Heart right ventricle (tissue), 16 donors: ENCODE data around the gene NAV3. TPM values are rescaled to one million over a fixed set of nuclear protein-coding genes. Genes with fewer than 3 reads are reported as not detected.
A peak's percentile ranks its signal among the peaks of the same experiment; 100 is the strongest.

Experiments
- ATAC-seq, 8 donors: fragments of 200-7000 bp; cut with Tn5 transposase; one replicate each; pipeline ENCODE4 v1.9.1; 2020; ENCODE audit warnings: mild to moderate bottlenecking in 8 of 8, moderate library complexity in 8 of 8, moderate number of reproducible peaks in 1 of 8
- DNase-seq, 2 donors: peaks; one replicate each; pipeline ENCODE4 v3.0.0-alpha.2; 2020
- H3K27ac ChIP-seq, 10 donors: fragments of 200-600 bp; sonication (generic) in 2 of 10; one replicate each; pipeline versions ENCODE4 v1.5.0 to v1.8.0; 2020 to 2022; ENCODE audit warnings: mild to moderate bottlenecking in 3 of 10
- H3K27me3 ChIP-seq, 7 donors: fragments of 200-600 bp; one replicate each; pipeline ENCODE4 v1.8.0; 2021 to 2022; ENCODE audit warnings: mild to moderate bottlenecking in 2 of 7
- H3K36me3 ChIP-seq, 9 donors: fragments of 200-600 bp; sonication (generic) in 1 of 9; one replicate each; pipeline versions ENCODE4 v1.5.0 to v1.8.0; 2020 to 2022; ENCODE audit warnings: mild to moderate bottlenecking in 2 of 9
- H3K4me1 ChIP-seq, 9 donors: fragments of 200-600 bp; sonication (generic) in 1 of 9; one replicate each; pipeline versions ENCODE4 v1.5.0 to v1.8.0; 2020 to 2022; ENCODE audit warnings: mild to moderate bottlenecking in 4 of 9
- H3K4me3 ChIP-seq, 10 donors: fragments of 200-600 bp; sonication (generic) in 2 of 10; one replicate each; pipeline versions ENCODE4 v1.5.0 to v1.8.0; 2020 to 2022; ENCODE audit warnings: mild to moderate bottlenecking in 7 of 10, moderate library complexity in 2 of 10
- H3K9me3 ChIP-seq, 11 donors: fragments of 200-600 bp in 10 of 11; sonication (generic) in 2 of 11; one replicate each; pipeline versions ENCODE4 v1.5.0 to v1.8.0; 2013 to 2022; ENCODE audit warnings: mild to moderate bottlenecking in 2 of 11, control low read depth in 1 of 11, moderate library complexity in 1 of 11
- WGBS, 2 donors: extraction: QIAGEN DNeasy Blood & Tissue Kit; methylation state at CpG; one replicate each; pipeline ENCODE4 v1.1.7; 2013; ENCODE audit warnings: inconsistent platforms in 1 of 2; 5-methylcytosine and 5-hydroxymethylcytosine counted together
- intact Hi-C, 10 donors: fragments of 100-400 bp; cut with DNase I; formaldehyde crosslinking; loops; one replicate each; pipeline versions ENCODE4 v1.11.1 to v1.14.2; 2022
- polyA plus RNA-seq, 2 donors: library from polyadenylated mRNA; stranded (reverse); fragments of 200-250 nt; gene quantifications; one replicate each; pipeline ENCODE4 v1.2.3, GENCODE V29; 2013
- total RNA-seq, 10 donors: library from RNA; stranded (reverse); fragmentation: NEBNext Ultra II Directional in 3 of 10; extraction: Animal tissue kit (Norgen Biotek cat#: 25700) in 3 of 10; gene quantifications; one replicate each; pipeline versions ENCODE4 v1.2.1 to v1.2.4, GENCODE V29; 2021 to 2023
- TF ChIP-seq, protein P1 (sequence below), 9 donors: fragments of 200-600 bp; sonication (generic) in 2 of 9; IDR thresholded peaks; one replicate each; pipeline versions ENCODE4 v1.5.0 to v1.8.0; 2021 to 2022; ENCODE audit warnings: antibody characterized with exemption in 9 of 9, mild to moderate bottlenecking in 5 of 9, moderate library complexity in 1 of 9
- donor health status: Arrhythmogenic right ventricular cardiomyopathy.
- donor health status: ischemic (EF 13 %, LVEDD 7.1; RV severe dilation, severe dysfunction).
- donor health status: healthy with polysubstance abuse.
- donor health status: DM: no; HTN: yes; CAD: no.
- donor health status: DM: no; HTN: no; CAD: no.
- donor health status: ischemic (EF 25% LVEDD 6.9; RV normal size, moderate dysfunction).
- donor health status: ischemic (EF 25% LVEDD 5.7; RV mildly dilated, moderate dysfunction).
- donor health status: healthy.
- donor health status: DM: yes; HTN: yes; CAD: no.
- donor health status: Ischemic cardiomyopathy.
- donor health status: ischemic (EF 35%, LVEDD 5.7; RV mildly dilated, moderate dysfunction).
- donor health status: nonischemic (EF 11% LVEDD 7.7; RV severe dilation, severe dysfunction).
- donor health status: DM: yes; HTN: yes; CAD: no.
- donor health status: PGD.
- donor health status: ischemic (EF 29% LVEDD 5.4; RV normal size, mild dysfunction).
- donor health status: nonischemic (EF 23%, LVEDD 6.1; RV moderate dilation, normal function).

The NAV3 gene
- total and polyA plus RNA-seq, 12 donors, result 0.91 to 7.6 (median 4.6) TPM

DNA sequence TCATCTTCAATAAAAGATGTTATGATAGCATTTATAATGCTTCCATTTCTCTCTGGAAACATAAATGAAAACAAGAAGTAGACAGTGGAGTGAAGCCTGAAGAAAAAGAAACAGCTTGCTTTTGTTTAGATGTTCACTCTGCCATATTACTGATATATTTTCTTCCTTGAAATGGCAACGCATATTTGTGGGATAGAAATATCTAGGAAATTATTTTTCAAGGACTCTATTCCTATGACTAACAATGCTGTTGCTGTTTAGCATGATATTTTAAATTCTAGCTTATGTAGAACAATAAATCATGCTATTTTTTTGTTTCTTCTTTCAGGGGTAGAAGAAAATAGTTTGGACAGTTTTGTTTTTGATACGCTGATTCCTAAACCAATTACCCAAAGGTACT is 359.0 kb downstream of the NAV3 start:
- Histone ChIP-seq H3K27me3 (no peaks in the 10 kb centered on the region), H3K9me3 (no peaks in the 10 kb centered on the region), H3K4me1 (no peaks in the 10 kb centered on the region), H3K36me3 (peaks cover 0 to 12% (median 0%) of the 10 kb centered on the region in 9 donors), H3K4me3 (no peak overlapping the region), H3K27ac (no peak overlapping the region)
- WGBS, 2 donors, result 91 to 94% methylated on average over 2 of the region's 2 CpGs
- intact Hi-C loops, result no loop called here
- no peak for DNase-seq
- no peak for ATAC-seq
- TF ChIP-seq, protein P1, sequence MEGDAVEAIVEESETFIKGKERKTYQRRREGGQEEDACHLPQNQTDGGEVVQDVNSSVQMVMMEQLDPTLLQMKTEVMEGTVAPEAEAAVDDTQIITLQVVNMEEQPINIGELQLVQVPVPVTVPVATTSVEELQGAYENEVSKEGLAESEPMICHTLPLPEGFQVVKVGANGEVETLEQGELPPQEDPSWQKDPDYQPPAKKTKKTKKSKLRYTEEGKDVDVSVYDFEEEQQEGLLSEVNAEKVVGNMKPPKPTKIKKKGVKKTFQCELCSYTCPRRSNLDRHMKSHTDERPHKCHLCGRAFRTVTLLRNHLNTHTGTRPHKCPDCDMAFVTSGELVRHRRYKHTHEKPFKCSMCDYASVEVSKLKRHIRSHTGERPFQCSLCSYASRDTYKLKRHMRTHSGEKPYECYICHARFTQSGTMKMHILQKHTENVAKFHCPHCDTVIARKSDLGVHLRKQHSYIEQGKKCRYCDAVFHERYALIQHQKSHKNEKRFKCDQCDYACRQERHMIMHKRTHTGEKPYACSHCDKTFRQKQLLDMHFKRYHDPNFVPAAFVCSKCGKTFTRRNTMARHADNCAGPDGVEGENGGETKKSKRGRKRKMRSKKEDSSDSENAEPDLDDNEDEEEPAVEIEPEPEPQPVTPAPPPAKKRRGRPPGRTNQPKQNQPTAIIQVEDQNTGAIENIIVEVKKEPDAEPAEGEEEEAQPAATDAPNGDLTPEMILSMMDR (IDR thresholded peaks at IDR 0.05), result no peak

DNA sequence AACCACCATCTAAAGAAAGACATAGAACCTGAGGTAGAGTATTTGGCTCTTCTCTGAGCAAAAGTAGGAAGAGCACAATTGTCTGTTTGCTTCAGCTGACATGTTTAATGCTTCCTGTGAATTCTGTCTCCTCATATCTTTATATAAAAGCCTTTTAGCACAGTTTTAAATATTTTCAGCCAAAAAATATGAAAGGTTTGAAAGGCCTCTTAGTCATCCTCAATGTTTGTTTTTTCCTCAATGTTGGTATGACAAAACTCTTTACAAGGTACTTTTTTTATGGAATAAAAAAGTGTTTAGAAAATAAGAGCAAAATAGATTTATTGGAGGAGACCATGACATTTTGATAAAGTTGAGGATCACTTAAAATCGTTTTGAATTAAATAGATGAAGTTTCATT is 360.9 kb downstream of the NAV3 start:
- WGBS, 2 donors, result 61 to 64% methylated on average over 1 of the region's 1 CpG
- no peak for DNase-seq
- Histone ChIP-seq H3K4me3 (no peak overlapping the region), H3K27me3 (no peaks in the 10 kb centered on the region), H3K27ac (no peak overlapping the region), H3K36me3 (peaks cover 0 to 12% (median 0%) of the 10 kb centered on the region in 9 donors), H3K9me3 (no peaks in the 10 kb centered on the region), H3K4me1 (no peaks in the 10 kb centered on the region)
- intact Hi-C loops, result no loop called here
- no peak for ATAC-seq
- TF ChIP-seq, protein P1 (IDR thresholded peaks at IDR 0.05), result no peak

DNA sequence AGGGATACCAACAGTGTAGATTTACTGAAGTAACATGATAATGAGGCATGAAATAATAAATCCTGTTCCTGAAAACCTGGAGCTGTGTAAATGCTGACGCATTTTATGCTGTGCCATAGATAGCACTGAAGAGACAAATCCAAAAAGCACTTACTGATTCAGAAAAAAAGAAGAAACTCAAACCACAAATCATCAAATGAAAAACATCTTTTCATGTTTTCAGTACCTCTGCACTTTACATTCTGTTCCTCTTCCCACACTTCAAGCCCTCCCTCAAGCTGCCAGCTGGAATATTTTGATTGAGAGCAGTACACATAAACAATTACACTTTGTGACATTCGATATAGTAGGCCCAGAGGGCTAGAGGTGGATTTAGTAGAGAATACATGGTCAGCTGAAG is 362.3 kb downstream of the NAV3 start:
- 86 to 97% methylated on average over 2 of the region's 2 CpGs for WGBS, 2 donors
- Histone ChIP-seq H3K4me1 (no peaks in the 10 kb centered on the region), H3K27me3 (no peaks in the 10 kb centered on the region), H3K27ac (no peak overlapping the region), H3K9me3 (no peaks in the 10 kb centered on the region), H3K4me3 (no peak overlapping the region), H3K36me3 (peaks cover 0 to 8% (median 0%) of the 10 kb centered on the region in 9 donors)
- ATAC-seq (no peak), DNase-seq (no peak)
- TF ChIP-seq, protein P1 (IDR thresholded peaks at IDR 0.05), result no peak
- intact Hi-C loops, result no loop called here

DNA sequence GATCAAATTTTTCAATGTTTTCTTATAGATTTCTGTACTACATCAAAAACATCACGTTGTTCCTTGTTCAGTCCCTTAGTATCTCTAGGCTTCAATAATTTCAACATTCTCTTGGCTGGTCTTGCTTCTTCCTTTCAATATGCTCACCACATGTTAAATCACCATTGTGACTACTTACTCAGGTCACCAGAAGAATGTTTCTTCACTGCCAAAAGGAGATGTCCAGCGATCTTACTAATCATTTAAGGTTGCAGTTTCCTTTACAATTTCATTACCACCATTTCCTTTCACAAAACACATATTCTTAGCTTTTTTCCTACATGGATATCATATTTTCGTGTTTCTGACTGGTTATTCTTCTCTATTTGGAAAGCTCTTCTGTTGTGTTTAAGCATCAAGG is 363.8 kb downstream of the NAV3 start:
- TF ChIP-seq, protein P1 (IDR thresholded peaks at IDR 0.05), result no peak
- Histone ChIP-seq H3K27me3 (no peaks in the 10 kb centered on the region), H3K4me1 (no peaks in the 10 kb centered on the region), H3K4me3 (no peak overlapping the region), H3K27ac (no peak overlapping the region), H3K9me3 (no peaks in the 10 kb centered on the region), H3K36me3 (peaks cover 0 to 8% (median 0%) of the 10 kb centered on the region in 9 donors)
- ATAC-seq (peak in 1 of 8 donors; percentile 60), DNase-seq (no peak)
- 37 to 54% methylated on average over 3 of the region's 3 CpGs for WGBS, 2 donors
- intact Hi-C loops, result no loop called here
